ENCODE measurements around the gene FAU.

FAU gene

DNA sequence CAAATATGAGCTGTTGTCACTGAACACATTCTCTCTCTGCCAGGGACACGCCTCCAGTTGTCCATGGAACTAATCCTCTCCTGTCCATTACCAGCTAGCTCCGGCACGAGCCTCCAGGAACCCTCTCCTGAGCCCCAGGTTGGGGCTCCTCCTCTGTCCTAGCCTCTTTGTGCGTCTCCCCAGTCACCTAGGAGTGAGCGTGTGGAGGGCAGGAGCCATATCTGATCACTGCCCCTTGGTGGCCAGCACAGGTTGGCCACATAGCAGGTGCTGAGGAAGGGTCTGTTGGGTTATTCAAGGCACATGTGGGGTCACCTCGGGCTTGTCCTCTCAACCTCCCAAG, 9.9 kb upstream of the FAU start:
- TF ChIP-seq, protein P1, sequence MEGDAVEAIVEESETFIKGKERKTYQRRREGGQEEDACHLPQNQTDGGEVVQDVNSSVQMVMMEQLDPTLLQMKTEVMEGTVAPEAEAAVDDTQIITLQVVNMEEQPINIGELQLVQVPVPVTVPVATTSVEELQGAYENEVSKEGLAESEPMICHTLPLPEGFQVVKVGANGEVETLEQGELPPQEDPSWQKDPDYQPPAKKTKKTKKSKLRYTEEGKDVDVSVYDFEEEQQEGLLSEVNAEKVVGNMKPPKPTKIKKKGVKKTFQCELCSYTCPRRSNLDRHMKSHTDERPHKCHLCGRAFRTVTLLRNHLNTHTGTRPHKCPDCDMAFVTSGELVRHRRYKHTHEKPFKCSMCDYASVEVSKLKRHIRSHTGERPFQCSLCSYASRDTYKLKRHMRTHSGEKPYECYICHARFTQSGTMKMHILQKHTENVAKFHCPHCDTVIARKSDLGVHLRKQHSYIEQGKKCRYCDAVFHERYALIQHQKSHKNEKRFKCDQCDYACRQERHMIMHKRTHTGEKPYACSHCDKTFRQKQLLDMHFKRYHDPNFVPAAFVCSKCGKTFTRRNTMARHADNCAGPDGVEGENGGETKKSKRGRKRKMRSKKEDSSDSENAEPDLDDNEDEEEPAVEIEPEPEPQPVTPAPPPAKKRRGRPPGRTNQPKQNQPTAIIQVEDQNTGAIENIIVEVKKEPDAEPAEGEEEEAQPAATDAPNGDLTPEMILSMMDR (IDR thresholded peaks at IDR 0.05; ENCODE audit: control insufficient read depth, extremely low read depth, insufficient read depth), result no peak
- DNase-seq (ENCODE audit: low read depth), result no peak
- no peak overlapping the region for H3K4me3 ChIP-seq (ENCODE audit: low read depth, low read length)

DNA sequence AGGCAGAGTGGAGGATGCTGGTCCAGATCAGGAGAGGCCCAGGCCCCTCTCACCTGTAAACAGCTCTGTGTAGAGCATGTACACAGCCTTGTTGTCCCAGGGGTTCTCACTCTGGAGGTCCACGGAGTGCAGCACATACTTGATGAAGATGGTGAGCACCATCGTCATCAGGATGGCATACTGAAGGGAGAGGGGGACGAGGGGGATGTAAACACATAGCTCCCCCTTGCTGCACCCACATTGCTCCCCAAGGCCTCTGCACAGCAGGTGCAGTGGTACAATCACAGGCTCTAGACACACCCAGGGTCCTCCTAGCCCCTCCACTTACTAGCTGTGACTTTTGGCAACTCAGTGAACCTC, 9.5 kb upstream of the FAU start:
- no peak overlapping the region for H3K4me3 ChIP-seq (ENCODE audit: low read depth, low read length)

DNA sequence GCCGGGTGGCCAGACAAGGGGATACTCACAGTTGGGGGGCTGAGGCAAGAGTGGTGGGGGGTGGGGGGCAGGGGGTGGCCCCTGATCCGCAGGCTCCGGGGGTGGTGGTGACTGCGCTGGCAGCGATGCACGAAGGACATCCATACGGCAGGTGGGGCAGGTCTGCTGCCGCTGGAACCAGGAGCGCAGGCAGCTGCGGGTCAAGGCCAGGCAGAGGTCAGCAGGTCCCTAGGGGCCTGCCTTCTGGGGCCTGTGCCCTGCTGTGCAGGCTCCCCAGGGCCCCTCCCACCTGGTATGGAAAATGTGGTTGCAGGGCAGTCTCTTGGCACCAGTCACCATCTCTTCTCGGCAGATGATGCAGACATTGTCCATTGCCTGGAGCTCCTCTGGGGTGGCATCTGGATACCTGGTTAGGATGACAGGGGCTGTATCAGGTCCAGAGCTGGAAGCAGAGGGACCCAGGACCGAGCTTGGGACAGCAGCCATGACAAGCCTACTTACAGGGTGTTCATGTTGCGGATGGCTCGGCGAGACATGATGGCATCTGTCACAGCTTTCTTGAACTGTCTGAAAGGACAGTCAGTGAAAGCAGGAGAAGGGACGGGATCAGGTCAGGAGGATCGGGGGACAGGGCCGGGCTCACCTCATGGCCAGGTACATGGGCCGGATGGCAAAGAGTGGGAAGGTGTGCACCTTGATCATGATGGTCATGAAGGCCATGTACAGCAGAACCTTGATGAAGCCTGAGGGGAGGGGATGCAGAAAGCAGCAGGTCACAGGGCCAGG, 8.9 kb upstream of the FAU start:
- H3K4me3 ChIP-seq (ENCODE audit: low read depth, low read length), result no peak overlapping the region
- TF ChIP-seq, protein P1 (IDR thresholded peaks at IDR 0.05; ENCODE audit: control insufficient read depth, extremely low read depth, insufficient read depth), result no peak
- no peak for DNase-seq (ENCODE audit: low read depth)

More for the DNA sequence above, 9.5 kb upstream of the FAU start:
- TF ChIP-seq, protein P1 (IDR thresholded peaks at IDR 0.05; ENCODE audit: control insufficient read depth, extremely low read depth, insufficient read depth), result no peak
- DNase-seq (ENCODE audit: low read depth), result no peak

DNA sequence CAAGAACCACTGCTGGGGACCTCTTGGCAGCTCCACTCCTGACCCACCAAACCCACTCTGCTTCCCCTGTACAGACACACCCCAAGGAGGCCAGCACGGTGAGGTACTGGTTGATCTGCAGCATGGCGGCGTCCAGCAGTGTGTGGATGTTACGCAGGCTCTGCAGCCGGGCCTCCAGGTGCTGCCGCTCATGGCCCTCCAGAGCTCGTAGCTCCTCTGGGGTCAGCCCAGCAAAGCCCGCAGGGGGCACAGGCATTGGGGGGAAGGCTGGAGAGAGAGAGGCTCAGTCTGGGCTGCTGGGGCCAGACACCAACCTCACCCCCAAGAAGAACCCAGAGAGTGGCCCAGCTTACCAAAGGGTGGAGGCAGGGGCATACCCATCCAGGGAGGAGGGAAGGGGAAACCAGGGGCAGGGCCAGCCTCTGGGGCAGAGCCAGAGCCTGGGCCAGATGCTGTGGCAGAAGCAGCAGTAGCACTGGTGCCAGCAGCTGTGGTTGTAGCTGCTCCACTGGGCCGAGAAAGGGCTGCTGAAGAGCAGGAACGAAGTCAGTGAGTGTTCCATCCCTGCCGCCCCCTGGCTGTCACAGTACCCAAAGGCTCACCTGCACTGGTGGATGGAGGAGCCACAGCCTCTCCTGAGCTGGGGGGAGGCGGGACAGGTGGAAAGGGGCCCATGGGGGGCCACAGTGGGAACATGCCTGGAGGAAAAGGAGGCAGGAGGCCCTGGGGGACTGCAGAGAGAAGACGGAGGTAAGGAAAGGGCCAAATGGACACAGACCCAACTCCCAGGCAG, 7.9 kb upstream of the FAU start:
- no peak overlapping the region for H3K4me3 ChIP-seq (ENCODE audit: low read depth, low read length)

DNA sequence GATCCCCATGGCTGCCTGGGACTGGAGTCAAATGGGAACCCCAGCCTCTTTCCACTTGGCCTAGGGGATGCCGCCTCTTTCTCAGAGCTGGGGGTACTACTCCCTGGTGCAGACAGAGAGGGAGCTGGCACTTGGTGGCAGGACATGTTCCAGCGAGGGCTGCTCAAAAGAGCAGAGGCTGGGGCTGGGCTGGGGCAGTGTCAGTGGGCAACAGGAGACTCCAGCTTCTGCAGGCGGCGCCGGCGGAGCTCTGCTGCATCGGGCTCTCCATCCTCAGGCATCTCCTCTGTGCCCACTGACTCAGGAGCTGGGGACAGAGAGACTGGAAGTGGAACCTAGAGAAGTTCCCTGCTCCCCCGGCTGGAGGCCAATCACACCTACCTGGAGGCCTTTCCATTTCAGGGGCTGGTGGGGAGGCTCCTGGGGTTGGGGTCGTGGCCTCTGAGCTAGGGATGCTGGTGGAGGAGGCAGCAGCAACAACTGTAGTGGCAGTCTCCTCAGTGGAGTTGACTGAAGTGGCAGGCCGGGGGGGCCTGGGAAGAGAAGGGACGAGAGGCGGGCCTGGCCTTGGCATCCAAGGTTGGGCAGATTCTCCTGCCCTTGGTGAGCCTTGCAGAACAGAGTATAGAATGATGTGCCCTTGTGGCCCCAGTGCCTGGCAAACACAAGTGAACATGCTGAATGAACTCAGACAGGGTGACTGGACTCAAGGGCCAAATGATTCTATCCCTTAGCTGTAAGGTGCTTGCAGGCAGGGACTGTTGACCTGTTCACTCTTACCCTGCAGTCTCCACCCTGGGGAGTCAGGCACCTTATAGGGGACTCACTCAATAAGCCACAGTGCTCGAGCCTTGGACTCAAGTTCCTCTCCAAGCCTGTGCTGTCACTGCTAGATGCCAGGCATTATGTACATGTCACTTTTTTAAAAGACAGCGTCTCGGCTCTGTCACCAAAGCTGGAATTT, 6.5 kb upstream of the FAU start:
- TF ChIP-seq, protein P1 (IDR thresholded peaks at IDR 0.05; ENCODE audit: control insufficient read depth, extremely low read depth, insufficient read depth), result no peak
- no peak overlapping the region for H3K4me3 ChIP-seq (ENCODE audit: low read depth, low read length)
- DNase-seq (ENCODE audit: low read depth), result no peak

More for the DNA sequence above, 7.9 kb upstream of the FAU start:
- TF ChIP-seq, protein P1 (IDR thresholded peaks at IDR 0.05; ENCODE audit: control insufficient read depth, extremely low read depth, insufficient read depth), result no peak
- DNase-seq (ENCODE audit: low read depth), result no peak

DNA sequence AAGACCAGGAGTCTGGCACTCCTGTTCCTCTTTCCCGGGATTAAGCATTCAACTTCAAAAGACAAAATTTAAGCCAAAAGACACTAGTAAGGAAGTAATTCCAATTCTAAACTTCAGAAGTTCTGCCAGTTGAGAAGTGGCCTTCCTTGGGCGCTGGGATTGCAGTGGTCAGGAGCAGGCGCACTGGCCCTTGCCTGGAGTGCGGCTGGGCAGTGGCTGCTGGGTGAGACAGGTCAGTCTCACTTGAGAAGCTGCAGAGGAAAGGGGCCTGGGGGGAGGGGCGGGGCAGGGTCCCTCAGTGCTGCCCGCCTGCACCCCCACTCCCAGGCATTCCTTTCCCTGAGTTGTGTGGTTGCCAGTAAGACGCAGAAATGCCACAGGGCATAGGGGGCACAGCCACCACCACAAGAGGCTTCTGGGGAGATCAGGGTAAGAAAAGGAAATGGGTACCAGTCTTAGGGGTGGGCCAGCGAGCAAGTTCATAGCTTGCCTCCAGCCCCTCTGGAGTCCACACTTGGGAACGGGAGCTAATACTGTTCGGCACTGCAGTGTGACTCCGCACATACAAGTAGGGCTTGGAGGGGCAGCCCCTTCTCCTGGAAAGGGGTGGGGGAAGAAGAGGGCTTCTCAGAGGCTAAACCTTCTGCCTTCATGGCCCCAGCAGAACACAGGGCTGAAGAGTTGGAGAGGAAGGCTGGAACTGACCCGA, 5.7 kb upstream of the FAU start:
- DNase-seq (ENCODE audit: low read depth), result no peak
- TF ChIP-seq, protein P1 (IDR thresholded peaks at IDR 0.05; ENCODE audit: control insufficient read depth, extremely low read depth, insufficient read depth), result no peak
- no peak overlapping the region for H3K4me3 ChIP-seq (ENCODE audit: low read depth, low read length)
